PC-9 (cell line): ENCODE data around the gene CRACR2A.

Experiments used
- CTCF ChIP-seq: fragments of 200-600 bp; sonication (generic); conservative IDR thresholded peaks from 2 replicates; pipeline ENCODE4 v1.6.1; 2017; ENCODE audit warnings: mixed run types, antibody characterized with exemption, mild to moderate bottlenecking, moderate library complexity
- EZH2 ChIP-seq: fragments of 200-600 bp; sonication (generic); IDR thresholded peaks from 2 replicates; pipeline ENCODE4 v1.8.0; 2017; ENCODE audit warnings: antibody characterized with exemption, low read depth

- TF ChIP-seq CTCF (no peak), EZH2 (no peak)
These were observed 71.9 kb downstream of the CRACR2A start for GRCh38 chr12:3680919-3681594.
